ENCODE measurements around the gene CDH22.
A peak's percentile ranks its signal among the peaks of the same experiment; 100 is the strongest.

CDH22 gene

DNA sequence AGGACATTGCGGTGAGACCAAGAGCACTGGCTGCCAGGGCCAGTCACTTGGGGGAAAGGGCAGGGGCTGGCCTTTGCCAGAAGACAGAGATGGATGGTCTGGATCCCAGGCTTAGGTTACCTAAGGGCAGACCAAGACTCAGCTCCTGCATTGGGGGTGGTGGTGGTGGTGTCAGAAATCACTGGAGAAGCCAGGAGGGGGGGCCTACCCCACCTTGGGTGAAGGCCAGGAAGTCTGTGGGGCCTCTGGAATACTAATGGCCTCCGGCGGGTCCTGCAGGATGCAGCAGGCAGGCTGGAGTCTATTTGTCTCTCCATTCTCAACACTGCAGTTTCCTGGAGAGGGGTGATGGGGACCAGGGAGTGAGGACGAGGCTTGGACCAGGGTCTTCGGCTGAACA is 157.4 kb downstream of the CDH22 start:
- Histone ChIP-seq H3K9me3 (ENCODE audit: severe bottlenecking) (no peaks in the 10 kb centered on the region), H3K27me3 (ENCODE audit: insufficient read depth, poor library complexity, severe bottlenecking) (no peaks in the 10 kb centered on the region), H3K4me1 (ENCODE audit: insufficient read depth, poor library complexity, severe bottlenecking) (no peaks in the 10 kb centered on the region), H3K36me3 (ENCODE audit: low read depth) (no peaks in the 10 kb centered on the region), H3K4me3 (ENCODE audit: severe bottlenecking) (no peak overlapping the region), H3K27ac (ENCODE audit: poor library complexity, severe bottlenecking) (no peak overlapping the region)
- TF ChIP-seq, protein P1, sequence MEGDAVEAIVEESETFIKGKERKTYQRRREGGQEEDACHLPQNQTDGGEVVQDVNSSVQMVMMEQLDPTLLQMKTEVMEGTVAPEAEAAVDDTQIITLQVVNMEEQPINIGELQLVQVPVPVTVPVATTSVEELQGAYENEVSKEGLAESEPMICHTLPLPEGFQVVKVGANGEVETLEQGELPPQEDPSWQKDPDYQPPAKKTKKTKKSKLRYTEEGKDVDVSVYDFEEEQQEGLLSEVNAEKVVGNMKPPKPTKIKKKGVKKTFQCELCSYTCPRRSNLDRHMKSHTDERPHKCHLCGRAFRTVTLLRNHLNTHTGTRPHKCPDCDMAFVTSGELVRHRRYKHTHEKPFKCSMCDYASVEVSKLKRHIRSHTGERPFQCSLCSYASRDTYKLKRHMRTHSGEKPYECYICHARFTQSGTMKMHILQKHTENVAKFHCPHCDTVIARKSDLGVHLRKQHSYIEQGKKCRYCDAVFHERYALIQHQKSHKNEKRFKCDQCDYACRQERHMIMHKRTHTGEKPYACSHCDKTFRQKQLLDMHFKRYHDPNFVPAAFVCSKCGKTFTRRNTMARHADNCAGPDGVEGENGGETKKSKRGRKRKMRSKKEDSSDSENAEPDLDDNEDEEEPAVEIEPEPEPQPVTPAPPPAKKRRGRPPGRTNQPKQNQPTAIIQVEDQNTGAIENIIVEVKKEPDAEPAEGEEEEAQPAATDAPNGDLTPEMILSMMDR (IDR thresholded peaks at IDR 0.05; ENCODE audit: poor library complexity, severe bottlenecking): no peak
- ATAC-seq (ENCODE audit: low read depth) (no peak), DNase-seq (ENCODE audit: low spot score) (no peak)

DNA sequence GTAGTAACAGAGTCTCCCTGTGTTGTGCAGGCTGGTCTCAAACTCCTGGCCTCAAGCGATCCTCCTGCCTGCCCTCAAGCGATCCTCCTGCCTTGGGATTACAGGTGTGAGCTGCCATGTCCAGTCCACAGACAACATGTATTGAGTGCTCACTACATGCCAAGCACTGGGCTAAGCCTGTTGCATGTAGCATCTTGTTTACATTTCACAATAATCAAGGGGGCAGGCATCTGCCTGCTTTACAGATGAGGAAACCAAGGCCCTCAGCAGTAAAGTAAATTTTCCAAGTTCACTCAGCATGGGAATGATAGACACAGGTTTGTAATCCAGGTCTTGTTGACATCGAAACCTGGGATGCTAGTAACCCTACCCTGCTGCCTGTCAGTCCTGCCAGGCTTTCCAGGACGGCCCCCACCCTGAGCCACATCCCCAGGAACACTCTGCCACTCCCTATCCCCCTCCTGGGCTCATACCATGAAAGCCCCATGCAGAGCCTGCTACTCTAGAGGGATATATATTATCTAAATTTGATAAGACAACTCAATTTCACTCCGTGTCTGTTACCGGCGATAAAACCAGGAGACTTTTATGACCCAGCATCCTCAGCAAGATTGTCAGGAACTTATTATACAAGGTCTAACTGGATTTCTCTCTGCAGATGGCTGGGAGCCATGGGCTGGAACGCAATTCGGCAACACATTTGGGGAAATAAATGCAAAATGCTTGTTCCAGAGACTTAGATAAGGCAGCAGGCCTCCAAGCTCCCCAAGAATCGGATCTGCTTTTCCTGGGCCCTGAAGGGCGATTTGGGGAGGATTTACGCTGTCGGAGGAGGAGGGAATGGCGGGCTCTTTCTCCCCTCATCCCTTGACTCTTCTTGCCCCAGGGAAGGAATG is 159.7 kb downstream of the CDH22 start:
- Histone ChIP-seq H3K9me3 (ENCODE audit: severe bottlenecking) (no peaks in the 10 kb centered on the region), H3K36me3 (ENCODE audit: low read depth) (no peaks in the 10 kb centered on the region), H3K27me3 (ENCODE audit: insufficient read depth, poor library complexity, severe bottlenecking) (no peaks in the 10 kb centered on the region), H3K27ac (ENCODE audit: poor library complexity, severe bottlenecking) (no peak overlapping the region), H3K4me1 (ENCODE audit: insufficient read depth, poor library complexity, severe bottlenecking) (no peaks in the 10 kb centered on the region), H3K4me3 (ENCODE audit: severe bottlenecking) (no peak overlapping the region)
- DNase-seq (ENCODE audit: low spot score) (no peak), ATAC-seq (ENCODE audit: low read depth) (no peak)
- TF ChIP-seq, protein P1 (IDR thresholded peaks at IDR 0.05; ENCODE audit: poor library complexity, severe bottlenecking): no peak

DNA sequence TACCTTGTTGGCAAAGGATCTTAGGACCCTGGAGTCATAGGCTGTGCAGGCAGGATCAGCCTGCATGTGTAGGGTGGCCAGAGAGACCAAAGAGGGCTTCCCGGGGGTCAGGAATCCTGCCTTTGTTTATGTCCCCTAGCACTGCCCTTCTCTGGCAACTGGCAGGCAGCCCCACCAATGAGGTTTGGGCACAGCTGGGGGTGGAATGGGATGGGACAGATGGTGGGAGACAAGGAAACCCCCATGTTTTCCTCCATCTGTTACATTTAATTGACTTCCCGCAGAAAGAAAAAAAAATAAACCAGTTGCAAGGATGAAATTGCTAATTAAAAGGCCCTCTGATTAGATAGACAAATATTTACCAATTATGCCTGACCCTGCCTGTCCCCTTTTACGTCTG is 162.6 kb downstream of the CDH22 start:
- ATAC-seq (ENCODE audit: low read depth) (no peak), DNase-seq (ENCODE audit: low spot score) (no peak)
- TF ChIP-seq, protein P1 (IDR thresholded peaks at IDR 0.05; ENCODE audit: poor library complexity, severe bottlenecking): no peak
- Histone ChIP-seq H3K36me3 (ENCODE audit: low read depth) (no peaks in the 10 kb centered on the region), H3K27ac (ENCODE audit: poor library complexity, severe bottlenecking) (no peak overlapping the region), H3K27me3 (ENCODE audit: insufficient read depth, poor library complexity, severe bottlenecking) (no peaks in the 10 kb centered on the region), H3K4me3 (ENCODE audit: severe bottlenecking) (no peak overlapping the region), H3K4me1 (ENCODE audit: insufficient read depth, poor library complexity, severe bottlenecking) (no peaks in the 10 kb centered on the region), H3K9me3 (ENCODE audit: severe bottlenecking) (no peaks in the 10 kb centered on the region)

DNA sequence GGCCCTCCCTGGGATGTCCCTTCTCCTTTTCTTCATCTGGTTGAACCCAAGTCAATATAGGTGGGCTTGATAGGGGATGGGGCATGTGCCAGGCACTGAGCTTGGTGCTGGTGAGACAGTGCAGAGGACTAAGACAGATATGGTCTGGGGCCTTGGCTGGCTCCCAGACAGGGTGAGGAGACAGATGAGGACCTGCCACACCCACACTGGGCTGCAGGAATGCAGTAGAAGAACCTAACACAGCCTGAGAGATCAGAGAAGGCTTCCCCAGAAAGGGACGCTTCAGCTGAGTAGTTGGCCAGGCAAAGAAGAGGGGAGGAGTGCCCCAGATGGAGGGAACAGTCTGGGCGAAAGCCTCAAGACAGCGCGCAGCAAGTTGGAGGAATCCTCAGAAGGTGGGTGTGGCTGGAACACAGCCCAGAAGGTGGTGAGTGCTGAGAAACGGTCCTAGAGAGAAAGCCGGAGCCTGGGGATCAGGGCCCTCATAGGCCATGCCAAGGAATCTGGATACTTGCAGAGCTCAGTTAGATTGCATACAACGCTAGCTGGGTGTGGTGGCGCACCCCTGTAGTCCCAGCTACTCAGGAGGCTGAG is 163.8 kb downstream of the CDH22 start:
- H3K27me3 ChIP-seq (ENCODE audit: insufficient read depth, poor library complexity, severe bottlenecking): no peaks in the 10 kb centered on the region
- DNase-seq (ENCODE audit: low spot score): no peak
- no peak overlapping the region for H3K4me3 ChIP-seq (ENCODE audit: severe bottlenecking)
- TF ChIP-seq, protein P1 (IDR thresholded peaks at IDR 0.05; ENCODE audit: poor library complexity, severe bottlenecking): no peak
- no peak overlapping the region for H3K27ac ChIP-seq (ENCODE audit: poor library complexity, severe bottlenecking)
- H3K36me3 ChIP-seq (ENCODE audit: low read depth): no peaks in the 10 kb centered on the region
- peak; percentile 50 for ATAC-seq (ENCODE audit: low read depth)
- peaks cover 6% of the 10 kb centered on the region for H3K4me1 ChIP-seq (ENCODE audit: insufficient read depth, poor library complexity, severe bottlenecking)
- H3K9me3 ChIP-seq (ENCODE audit: severe bottlenecking): no peaks in the 10 kb centered on the region

DNA sequence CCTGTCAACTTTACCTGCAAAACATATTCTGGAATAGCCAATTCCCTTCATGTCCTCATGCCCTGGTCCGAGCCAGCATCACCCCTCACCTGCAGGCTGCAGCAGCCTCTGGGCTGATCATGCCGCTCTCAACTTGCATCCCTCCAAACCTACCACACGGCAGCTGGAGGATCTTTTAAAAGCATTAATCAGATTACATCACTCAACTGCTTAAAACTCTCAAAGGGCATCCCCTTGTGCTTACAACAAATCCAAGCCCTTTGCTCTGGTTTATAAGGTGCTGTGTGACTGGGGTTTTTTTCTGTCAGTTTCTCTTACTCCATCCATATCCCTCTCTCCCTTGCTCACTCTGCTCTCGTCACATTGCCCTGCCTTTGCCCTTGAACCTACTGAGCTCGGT is 166.2 kb downstream of the CDH22 start:
- no peak overlapping the region for H3K27ac ChIP-seq (ENCODE audit: poor library complexity, severe bottlenecking)
- ATAC-seq (ENCODE audit: low read depth) (no peak), DNase-seq (ENCODE audit: low spot score) (no peak)
- H3K4me1 ChIP-seq (ENCODE audit: insufficient read depth, poor library complexity, severe bottlenecking): peaks cover 8% of the 10 kb centered on the region
- TF ChIP-seq, protein P1 (IDR thresholded peaks at IDR 0.05; ENCODE audit: poor library complexity, severe bottlenecking): no peak
- H3K9me3 ChIP-seq (ENCODE audit: severe bottlenecking): no peaks in the 10 kb centered on the region
- H3K36me3 ChIP-seq (ENCODE audit: low read depth): no peaks in the 10 kb centered on the region
- H3K4me3 ChIP-seq (ENCODE audit: severe bottlenecking): no peak overlapping the region
- H3K27me3 ChIP-seq (ENCODE audit: insufficient read depth, poor library complexity, severe bottlenecking): no peaks in the 10 kb centered on the region
